Measurements from ENCODE around the gene DYRK2.

DNA sequence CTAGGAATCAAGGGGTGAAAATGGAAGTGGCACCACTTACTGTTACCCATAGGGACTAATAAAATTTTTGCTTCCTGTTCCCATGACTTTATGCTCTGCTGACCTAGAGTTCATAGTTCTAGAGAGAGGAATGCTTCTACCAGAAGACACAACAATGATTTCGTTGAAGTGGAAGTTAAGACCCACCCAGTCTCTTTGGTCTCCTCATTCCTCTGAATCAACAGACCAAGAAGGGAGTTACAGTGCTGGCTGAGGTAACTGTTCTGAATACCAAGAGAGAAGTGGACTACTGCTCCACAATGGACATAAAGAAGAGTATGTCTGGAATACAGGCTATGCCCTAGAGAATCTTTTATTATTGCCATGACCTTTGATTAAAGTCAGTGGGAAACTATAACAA lies 23.5 kb upstream of the DYRK2 start:
- TF ChIP-seq, protein P1, sequence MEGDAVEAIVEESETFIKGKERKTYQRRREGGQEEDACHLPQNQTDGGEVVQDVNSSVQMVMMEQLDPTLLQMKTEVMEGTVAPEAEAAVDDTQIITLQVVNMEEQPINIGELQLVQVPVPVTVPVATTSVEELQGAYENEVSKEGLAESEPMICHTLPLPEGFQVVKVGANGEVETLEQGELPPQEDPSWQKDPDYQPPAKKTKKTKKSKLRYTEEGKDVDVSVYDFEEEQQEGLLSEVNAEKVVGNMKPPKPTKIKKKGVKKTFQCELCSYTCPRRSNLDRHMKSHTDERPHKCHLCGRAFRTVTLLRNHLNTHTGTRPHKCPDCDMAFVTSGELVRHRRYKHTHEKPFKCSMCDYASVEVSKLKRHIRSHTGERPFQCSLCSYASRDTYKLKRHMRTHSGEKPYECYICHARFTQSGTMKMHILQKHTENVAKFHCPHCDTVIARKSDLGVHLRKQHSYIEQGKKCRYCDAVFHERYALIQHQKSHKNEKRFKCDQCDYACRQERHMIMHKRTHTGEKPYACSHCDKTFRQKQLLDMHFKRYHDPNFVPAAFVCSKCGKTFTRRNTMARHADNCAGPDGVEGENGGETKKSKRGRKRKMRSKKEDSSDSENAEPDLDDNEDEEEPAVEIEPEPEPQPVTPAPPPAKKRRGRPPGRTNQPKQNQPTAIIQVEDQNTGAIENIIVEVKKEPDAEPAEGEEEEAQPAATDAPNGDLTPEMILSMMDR (IDR thresholded peaks at IDR 0.05; ENCODE audit: low read length), result no peak
- no peak for TF ChIP-seq EZH2phosphoT487 (IDR thresholded peaks at IDR 0.05; ENCODE audit: low read length)
